GM18873 (cell line): Measurements from ENCODE around the gene CLIC1.

Experiments
- ATAC-seq: cut with Tn5 transposase; IDR thresholded peaks from one replicate; pipeline ENCODE4 v1.9.1; 2021; ENCODE audit warnings: mild to moderate bottlenecking, moderate library complexity, moderate number of reproducible peaks; ENCODE audit not compliant: unreplicated experiment, low FRiP score

Gene CLIC1

DNA sequence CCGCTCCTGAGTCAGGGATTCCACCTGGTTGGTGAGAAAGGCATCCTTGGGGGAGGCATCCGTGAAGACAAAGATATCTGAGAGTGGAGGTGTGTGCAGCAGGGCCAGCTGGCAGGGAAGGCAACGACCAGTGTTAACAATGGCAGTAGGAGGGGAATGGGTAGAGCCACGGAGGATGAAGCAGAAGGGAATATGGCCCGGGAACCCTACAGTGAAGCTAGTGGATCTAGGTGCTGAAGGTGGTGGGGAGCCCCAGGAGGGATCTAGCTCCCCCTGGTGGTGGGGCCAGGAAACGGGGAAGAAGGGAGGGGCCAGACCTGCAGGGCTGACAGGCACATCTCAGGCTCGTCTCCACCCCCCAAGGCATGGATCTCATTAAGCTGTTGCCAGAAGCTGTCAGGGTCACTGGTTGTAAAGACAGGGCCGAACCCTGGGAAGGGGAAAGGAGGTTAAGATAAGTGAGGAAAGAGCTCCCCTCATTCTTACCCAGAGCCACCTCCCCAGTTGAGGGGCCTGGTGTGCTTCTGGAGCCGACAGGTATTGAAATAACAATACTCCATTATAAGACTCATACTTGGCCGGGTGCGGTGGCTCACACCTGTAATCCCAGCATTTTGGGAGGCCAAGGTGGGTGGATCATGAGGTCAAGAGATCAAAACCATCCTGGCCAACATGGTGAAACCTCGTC lies 33.5 kb upstream of the CLIC1 start:
- ATAC-seq, result no peak

DNA sequence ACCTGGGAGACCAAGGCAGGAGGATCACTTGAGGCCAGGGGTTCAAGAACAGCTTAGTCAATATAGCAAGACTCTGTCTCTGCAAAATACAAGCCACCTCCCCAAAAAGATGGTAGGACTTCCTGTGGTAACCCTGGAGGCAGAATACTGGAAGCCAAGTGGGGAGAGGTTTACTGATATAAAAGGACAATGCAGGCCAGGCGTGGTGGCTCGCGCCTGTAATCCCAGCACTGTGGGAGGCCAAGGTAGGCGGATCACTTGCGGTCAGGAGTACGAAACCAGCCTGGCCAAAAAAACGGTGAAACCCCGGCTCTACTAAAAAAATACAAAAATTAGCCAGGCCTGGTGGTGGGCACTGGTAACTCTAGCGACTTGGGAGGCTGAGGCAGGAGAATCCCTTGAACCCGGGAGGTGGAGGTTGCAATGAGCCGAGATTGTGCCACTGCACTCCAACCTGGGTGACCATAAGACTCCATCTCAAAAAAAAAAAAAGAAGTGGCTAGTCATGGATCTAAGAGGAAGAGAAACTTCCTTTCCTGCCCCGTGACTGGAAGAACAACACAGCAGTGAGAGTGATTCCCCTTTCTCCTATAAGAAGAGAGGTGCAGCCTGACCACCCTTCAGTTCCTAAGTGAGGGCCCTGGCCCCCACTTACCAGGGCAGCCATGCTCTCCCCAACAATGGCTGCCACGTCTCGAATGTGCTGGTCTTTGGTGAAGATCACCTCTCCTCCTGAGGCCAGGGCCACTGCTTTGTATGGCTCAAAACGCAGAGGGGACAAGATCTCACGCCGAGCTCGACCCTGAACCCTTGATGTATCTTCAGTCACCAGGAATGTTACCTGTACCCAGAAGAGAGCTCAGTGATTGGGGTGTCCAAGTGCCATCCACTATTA lies 32.3 kb upstream of the CLIC1 start:
- ATAC-seq, result no peak

DNA sequence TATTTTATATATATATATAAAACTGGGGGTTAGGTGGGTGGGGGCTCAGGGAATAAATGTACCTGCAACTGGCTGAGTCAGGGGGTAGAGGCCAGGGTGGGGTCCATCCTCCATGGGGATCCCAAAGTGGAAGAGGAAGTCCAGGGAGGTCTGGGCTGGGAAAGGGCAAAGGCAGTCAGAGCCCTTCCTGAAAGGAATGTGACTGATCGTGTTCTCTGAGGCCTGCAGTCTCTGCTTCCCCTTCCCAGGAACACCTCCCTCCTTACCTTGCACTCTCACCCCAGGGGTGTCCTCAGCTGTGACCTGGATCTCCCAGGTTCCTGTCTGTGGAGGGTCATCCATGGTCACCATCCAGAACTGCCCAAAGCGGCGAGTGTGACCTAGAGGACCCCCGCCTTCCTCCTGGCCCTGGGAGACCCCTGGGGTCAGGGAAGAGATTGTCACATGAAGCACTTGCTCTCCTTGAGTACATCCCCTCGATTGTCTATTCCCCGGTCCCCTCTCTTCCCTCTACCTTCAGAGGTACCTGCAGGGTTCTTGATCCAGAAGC lies 30.8 kb upstream of the CLIC1 start:
- no peak for ATAC-seq

DNA sequence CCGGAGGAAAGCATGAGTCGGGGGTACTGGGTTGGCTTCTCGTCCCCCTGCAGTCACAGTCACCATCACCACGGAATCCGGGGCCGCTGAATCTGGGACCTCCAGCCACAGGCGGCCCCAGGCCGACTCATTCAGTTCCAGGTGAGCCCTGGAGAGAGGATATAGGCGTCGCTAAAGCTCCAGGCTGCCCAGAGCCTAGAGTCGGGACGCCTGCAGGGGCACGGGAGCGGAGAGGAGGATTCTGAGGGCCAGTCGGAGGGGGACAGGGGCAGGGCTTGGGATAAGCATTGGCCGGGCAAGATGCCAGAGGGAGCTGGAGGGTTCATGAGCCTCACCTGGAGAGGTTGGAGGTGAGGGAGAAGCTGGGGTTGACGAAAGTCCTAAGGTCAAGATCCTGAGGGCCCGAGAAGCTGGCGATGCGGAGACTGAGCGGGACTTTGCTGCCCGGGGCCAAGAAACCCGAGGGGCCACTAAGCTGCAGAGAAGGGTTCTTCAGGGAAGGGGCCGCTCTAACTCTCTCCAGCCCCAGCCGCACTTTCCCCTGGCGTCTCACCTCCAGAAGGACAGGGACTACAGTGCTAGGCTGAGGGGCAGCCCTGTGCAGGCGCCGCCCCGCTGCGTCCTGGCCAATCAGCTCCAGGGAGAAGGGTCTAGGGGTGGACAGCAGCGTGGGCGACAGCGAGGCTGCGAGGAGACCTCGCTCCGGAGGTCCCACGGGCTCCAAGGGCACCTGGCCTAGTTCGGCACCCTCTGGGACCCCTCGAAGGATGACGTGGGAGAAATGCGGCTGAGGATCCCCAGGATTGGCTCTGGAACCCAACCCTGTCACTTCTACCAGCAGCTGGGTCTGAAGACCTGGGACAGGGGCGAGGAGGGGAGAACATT lies 29.8 kb upstream of the CLIC1 start:
- ATAC-seq, result no peak

DNA sequence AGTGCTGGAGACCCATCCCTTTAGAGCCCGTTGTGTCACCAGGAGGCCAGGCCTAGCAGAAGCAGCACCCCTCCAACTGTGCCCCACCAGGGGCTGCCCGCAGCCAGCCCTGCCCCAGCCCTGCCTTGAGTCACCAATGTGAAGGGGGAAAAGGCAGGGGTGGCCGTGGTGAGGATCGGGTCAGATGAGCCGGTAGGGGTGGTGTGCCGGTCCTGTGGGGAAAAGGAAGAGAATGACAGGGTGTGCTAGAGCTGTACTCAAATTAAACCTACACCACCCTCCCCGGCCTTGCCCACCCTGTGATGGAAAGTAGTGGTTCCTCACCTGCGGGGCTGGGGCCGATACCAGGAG lies 29.2 kb upstream of the CLIC1 start:
- no peak for ATAC-seq

DNA sequence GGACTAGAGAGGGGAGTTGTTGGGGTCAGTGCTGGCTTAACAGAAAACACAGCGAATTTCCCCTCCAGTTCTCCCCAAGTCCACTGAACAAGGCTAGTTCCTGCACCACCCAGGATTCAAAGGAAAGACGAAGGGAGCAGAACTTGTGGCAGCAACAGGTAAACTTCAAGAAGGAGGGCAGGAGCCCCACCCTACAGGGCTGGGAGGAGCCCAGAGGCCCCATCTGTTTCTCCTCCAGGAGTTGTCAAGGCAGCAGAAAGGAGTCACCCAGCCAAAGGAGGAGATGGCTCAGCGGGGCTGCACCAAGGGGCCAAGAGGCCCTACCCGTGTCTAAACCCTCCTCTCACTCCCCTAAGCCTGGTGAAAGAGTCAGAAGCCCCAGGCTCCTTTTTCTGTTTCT lies 27.9 kb upstream of the CLIC1 start:
- no peak for ATAC-seq

DNA sequence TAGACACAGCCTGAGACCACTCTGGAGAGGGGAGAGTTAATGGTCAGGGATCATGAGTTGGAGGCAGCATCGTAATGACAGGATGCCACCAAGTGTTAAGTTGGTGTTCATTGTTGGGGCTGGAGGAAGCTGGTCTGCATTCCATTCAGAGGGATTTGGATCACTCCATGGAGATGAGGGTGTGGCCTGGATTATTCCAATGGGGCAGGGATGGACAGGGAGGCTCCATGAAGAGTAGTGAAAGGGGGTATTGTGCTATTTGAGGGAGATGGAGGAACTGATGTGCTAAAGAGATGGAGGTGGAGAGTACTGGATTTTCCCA lies 27.2 kb upstream of the CLIC1 start:
- ATAC-seq, result no peak

DNA sequence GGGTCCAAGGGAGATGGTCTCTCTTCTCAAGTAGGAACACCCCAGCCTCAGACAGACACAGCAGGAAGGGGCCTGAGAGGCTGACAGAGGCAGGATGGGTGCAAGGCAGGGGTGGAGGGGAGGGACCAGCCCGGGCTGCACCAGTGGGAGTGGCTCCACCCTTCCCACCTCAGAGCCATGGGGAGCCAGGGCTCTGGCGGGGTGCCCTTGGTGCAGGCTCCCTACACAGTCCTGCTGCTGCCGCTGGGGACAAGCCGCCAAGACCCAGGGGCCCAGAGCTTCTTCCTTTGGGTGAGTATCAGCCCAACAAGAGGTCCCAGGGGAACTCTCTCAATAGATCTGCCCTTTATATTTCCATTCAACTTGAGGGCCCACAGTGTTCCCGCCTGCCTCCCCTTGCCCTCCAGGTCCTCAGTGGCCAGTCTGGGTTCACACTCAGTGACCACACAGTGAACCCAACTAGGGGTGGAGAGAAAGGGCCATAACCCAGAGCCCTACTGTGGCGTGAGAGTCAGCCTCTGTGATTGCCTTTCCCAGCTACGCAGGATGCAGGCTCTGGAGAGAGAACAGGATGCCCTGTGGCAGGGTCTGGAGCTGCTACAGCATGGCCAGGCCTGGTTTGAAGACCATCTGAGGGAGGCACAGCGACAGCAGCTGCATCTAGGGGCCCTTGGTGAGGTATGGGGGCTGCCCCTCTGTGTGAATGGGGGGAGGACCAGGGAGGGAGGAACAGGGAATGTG lies 26.7 kb upstream of the CLIC1 start:
- no peak for ATAC-seq

DNA sequence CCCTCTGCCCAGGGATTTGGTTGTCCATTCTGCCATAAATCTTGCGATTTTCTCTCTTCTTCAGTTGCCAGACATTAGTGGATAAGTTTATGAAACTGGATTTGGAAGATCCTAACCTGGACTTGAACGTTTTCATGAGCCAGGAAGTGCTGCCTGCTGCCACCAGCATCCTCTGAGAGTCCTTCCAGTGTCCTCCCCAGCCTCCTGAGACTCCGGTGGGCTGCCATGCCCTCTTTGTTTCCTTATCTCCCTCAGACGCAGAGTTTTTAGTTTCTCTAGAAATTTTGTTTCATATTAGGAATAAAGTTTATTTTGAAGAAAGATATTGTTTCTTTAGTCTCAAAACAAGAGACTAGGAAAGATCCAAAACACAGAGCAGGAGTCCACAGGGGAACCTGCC lies 26.0 kb upstream of the CLIC1 start, which contains the start of gene SAPCD1:
TSS of gene SAPCD1 (plus strand) at position 301 of the 400 bp plus-strand sequence. CDS start 399 bp downstream, outside the sequence.
- ATAC-seq, result no peak

DNA sequence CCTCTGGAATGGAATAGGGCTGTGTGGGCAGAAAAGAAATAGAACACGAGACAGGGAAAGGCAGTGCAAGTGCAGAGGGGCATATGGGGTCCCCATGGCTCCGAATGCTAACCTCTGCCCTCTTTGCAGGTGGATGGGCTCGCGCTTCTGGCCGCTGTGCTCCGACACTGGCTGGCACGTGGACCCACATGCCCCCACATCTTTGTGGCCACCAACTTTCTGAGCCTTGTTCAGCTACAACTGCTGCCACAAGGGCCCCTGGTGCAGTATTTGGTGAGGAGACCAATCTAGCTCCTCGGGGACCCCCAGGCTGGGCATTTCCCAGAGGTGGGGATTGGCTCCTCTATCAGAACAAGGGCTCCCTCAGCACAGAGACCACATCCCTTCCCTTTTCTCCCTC lies 25.0 kb upstream of the CLIC1 start:
- no peak for ATAC-seq

DNA sequence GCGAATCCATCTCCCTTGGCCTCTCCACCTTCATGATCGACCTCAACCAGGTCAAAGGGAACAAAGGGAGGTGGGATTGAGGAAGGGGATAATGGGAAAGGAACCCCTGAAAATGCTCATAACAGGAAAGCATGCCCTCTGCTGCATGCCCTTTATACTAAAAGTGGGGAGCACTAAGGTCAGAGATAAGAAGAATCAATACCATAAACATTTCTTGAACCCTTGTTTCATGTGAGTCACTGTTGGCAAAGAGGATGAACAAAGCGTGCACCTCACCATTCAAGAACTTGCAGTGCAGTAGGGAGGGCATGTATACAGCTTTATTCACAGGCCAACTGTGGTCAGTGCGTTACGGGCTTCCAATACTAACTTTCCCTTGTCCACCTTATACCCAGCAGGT lies 24.5 kb upstream of the CLIC1 start:
- ATAC-seq, result no peak

DNA sequence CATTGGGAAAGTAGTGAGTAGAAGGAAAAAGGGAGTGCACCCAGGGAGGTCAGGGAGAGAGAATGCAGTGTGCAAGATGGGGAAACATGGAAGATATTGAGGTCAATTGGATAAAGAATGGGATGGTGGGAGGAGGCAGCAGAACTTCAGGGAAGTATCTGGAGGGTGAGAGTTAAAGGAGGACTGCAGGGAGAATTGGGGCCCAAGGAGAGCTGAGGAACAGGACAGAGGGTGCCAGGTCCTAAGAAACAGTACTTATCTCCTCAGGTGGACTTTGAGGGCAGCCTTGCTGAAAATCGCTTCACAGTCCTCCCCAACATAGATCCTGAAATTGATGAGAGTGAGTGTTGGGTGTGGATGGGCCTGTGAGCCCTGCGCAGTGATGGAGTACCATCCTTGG lies 22.0 kb upstream of the CLIC1 start:
- no peak for ATAC-seq

DNA sequence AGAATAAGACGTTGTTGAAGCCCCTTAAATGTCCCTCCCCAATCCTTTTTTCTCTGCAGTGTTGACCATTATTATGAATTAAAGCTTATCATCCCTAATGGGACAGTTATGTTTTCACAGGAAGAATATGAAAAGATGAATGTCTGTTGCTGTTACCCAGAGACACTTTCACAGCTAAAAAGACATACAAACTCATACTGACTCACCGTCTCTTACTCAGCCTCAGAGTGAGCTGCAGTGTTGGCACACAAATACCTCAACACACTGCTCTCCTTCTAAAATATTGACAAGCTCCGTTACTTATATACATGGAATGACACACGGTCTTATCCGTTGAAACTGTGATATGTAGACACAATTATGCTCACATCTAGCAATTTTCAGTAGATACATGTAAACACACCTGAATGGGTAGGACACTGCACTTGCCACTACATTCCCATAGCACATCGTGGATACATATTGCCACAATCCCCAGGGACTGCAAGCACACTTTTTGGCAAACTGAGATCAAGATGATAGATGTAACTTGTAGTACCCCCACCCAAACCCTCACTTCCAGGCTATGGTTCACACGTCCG lies 16.5 kb upstream of the CLIC1 start:
- ATAC-seq, result no peak

DNA sequence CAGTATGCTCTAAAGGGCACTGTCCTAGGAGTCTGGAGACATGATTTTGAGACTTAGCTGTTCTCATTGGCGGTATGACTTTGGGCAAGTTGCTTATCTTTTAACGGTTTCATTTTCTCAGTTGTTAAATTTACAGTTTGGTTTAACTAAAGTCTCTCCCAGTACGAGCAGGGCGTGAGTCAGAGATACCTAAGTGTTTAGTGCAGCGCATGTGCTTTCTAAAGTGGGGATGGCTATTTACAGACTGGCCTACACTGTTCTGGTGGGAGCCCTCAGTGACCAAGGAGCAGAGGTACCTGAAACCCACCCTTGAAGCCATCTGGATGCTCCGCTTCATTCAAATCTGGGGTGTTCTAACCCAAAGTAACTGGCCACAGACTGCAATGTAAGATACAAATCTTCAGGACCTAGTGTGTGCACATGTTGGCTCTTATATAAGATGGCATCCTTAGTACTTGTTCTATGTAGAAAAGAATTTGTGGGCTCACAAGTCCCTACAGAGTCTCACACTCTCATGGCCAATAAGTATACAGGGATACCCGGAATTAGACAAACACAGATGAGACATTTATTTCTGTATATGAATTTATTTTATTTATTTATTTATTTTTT lies 14.2 kb upstream of the CLIC1 start:
- ATAC-seq, result no peak

DNA sequence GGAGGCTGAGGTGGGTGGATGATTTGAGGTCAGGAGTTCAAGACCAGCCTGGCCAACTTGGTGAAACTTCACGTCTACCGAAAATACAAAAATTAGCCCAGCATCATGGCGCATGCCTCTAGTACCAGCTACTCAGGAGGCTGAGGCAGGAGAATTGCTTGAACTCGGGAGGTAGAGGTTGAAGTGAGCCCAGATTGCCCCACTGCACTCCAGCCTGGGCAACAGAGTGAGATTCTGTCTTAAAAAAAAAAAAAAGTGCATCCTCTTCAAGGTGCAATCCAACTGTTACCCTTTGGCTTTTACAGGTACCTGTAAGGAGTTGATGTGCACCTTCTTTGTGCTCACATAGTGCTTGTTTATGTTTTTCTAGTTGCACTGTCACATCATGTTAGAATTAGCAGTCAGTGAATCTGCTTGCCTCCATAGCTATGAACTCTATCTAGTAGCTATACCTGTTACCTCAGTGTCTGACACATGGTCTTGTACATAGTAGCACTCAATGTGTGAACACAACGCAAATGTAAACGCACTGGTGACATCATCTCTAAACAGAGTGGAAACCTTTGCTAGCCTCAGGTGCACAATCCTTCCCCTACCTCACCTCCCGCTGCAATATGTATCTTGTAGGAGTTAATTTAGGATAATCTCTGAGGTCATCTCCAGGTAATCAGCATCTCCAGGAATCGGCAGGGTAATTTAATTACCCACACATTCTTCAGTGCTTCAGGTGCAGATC lies 13.1 kb upstream of the CLIC1 start:
- no peak for ATAC-seq

DNA sequence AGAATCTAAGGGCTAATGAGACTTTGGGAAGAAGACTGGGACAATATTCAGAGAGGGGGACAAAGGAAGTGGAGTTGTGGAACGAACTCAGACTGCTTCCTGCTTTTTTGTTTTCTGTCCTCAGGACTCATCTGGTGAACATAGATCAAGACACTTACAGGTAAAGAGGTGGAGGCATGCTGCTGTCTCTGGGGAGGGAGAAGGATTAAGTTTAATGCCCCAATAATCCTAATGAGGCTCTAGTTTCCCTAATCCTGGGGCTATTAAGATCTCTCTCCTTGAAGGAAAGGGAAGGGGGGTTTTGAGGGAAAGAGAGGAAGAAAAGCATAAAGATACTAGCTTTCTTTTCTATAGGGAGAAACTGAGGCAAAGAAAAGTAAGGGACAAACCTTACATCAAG lies 8.1 kb upstream of the CLIC1 start:
- ATAC-seq, result no peak

DNA sequence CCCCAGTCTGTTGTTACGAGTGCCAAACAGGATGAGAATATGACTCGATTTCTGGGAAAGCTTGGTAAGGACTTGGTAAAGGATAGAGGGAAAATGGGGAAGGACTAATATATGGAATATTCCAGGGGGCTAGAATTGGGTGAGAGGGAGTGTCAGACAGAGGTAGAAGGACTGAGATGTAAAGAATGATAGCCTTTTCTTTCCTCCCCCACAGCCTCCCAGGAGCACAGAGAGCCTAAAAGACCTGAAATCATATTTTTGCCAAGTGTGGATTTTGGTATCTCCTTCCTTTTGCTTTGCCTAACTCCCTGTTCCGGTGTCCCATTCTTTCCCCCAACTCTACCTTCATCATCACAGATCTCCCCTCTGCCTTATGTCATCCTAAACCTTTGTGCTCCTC lies 6.6 kb upstream of the CLIC1 start:
- no peak for ATAC-seq

DNA sequence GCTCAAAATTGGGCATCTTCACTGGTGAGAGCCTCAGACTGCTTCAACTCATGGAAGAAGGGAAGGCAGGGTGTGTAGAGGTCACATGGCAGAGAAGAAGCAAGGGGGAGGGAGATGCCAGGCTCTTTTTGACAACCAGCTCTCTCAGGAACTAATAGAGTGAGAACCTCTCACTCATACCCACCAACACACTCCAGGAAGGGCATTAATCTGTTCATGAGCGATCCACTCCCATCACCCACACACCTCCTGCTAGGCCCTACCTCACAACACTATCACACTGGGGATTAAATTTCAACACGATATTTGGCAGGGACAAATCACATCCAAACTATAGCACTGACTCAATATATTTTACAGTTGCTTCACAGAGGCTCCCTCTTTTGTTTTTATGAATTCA lies 5.5 kb upstream of the CLIC1 start:
- no peak for ATAC-seq
